GM18502 (cell line): Measurements from ENCODE around the gene CUTA.
"Not testable (repeated sequence)": the region's sequence is repeated elsewhere in the genome, so short reads cannot be mapped to it uniquely, and the experiment has no call there.

Source experiments
- ATAC-seq: cut with Tn5 transposase; IDR thresholded peaks from one replicate; pipeline ENCODE4 v1.9.1; 2021; ENCODE audit warnings: mild to moderate bottlenecking; ENCODE audit not compliant: unreplicated experiment, poor library complexity

CUTA gene

GRCh38 chr6:33373960-33374910 is 43.7 kb downstream of the CUTA start:
- no peak for ATAC-seq

DNA sequence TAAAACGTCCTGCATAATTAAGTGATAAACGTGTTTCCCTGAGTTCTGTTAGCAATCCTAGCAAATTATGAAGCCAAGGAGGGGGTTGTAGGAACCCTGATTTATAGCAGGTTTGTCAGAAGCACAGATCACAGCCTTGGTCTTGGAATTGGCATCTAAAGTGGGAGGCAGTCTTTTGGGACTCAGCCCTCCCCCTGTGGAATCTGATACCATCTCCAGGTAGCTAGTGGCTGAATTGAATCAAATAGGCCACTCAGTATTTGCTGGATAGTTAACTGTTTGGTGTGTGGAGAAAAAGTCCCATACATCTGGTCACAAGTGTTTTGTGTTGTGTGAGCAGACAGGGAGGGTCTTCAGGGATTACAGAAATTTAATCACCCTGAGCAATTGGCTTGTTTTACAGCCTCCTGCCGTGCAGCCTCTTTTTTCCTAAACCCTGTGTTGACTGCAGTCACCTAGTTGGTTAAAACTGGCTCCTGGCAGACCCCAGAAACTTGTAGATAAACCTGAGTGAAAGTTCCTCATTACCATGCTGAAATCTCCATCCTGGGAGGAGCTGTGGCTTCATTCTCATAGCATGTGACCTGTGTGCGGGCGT is 45.3 kb downstream of the CUTA start:
- no peak for ATAC-seq

- ATAC-seq, result not testable (repeated sequence)
Observed at GRCh38 chr6:33371901-33372300, 46.0 kb downstream of the CUTA start.

GRCh38 chr6:33367715-33368025 is 50.2 kb downstream of the CUTA start:
- ATAC-seq, result not testable (repeated sequence)

GRCh38 chr6:33367009-33367714 is 50.7 kb downstream of the CUTA start:
- no peak for ATAC-seq
